C4-2B (cell line): Measurements from ENCODE around the gene SERINC5.

ENCODE experiments used
- ZFX ChIP-seq: fragments of 450-650 bp; IDR thresholded peaks from 2 replicates; pipeline ENCODE4 v1.6.1; 2017
- TF ChIP-seq, protein P1 (sequence below): fragments of 450-650 bp; conservative IDR thresholded peaks from 2 replicates; pipeline ENCODE4 v1.5.1; 2017; ENCODE audit warnings: mild to moderate bottlenecking

DNA sequence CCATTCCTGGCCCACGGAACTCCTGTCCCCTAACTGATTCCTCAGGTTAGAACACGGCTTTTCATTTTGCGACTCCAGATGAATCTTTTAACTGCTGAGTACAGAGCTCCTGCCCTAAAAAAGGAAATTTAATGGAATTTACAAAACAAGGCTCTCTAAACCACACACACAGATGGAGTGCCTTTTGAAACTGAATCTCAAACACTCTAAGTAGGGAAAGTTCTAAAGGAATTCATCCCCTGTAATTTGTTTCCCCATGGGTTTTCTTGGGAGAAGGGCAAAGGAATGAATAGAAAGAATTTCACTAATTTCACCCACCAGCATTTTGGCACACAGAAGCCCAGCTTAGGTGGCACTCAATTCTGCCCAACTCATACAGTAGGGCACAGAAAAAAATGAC is 114.2 kb downstream of the SERINC5 start:
- TF ChIP-seq, protein P1, sequence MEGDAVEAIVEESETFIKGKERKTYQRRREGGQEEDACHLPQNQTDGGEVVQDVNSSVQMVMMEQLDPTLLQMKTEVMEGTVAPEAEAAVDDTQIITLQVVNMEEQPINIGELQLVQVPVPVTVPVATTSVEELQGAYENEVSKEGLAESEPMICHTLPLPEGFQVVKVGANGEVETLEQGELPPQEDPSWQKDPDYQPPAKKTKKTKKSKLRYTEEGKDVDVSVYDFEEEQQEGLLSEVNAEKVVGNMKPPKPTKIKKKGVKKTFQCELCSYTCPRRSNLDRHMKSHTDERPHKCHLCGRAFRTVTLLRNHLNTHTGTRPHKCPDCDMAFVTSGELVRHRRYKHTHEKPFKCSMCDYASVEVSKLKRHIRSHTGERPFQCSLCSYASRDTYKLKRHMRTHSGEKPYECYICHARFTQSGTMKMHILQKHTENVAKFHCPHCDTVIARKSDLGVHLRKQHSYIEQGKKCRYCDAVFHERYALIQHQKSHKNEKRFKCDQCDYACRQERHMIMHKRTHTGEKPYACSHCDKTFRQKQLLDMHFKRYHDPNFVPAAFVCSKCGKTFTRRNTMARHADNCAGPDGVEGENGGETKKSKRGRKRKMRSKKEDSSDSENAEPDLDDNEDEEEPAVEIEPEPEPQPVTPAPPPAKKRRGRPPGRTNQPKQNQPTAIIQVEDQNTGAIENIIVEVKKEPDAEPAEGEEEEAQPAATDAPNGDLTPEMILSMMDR, result no peak
- TF ChIP-seq ZFX, result no peak
